ENCODE results near the gene AHI1. TPM values are rescaled to one million over a fixed set of nuclear protein-coding genes. Genes with fewer than 3 reads are reported as not detected.

Gene AHI1
- total RNA-seq, 1 experiment from 2014 or later, result 8.9 TPM

- ChIA-PET POLR2A (ENCODE audit: unreplicated experiment) (no interaction called here), CTCF (no interaction called here)
- Histone ChIP-seq H3F3A (ENCODE audit: low read length, unreplicated experiment) (no peaks in the 10 kb centered on the region), H4K20me1 (ENCODE audit: low read length) (no peaks in the 10 kb centered on the region), H3K4me2 (ENCODE audit: low read length) (no peak overlapping the region), H3K27me3 (ENCODE audit: low read length) (no peaks in the 10 kb centered on the region), H2AFZ (ENCODE audit: low read length) (no peak overlapping the region), H3K9ac (ENCODE audit: low read length) (no peak overlapping the region), H3K9me3 (ENCODE audit: low read length) (no peaks in the 10 kb centered on the region), H3K27ac (ENCODE audit: low read length) (no peak overlapping the region), H3K9me2 (replicated peaks; ENCODE audit: low read length) (no peaks in the 10 kb centered on the region), H3K79me2 (ENCODE audit: low read length) (no peaks in the 10 kb centered on the region), H3K4me3 (ENCODE audit: low read length) (no peak overlapping the region), H3K36me3 (ENCODE audit: low read depth, low read length) (no peaks in the 10 kb centered on the region), H3K4me1 (ENCODE audit: insufficient read depth, low read length) (no peaks in the 10 kb centered on the region)
- ATAC-seq, result no peak
- TF ChIP-seq, protein P1, sequence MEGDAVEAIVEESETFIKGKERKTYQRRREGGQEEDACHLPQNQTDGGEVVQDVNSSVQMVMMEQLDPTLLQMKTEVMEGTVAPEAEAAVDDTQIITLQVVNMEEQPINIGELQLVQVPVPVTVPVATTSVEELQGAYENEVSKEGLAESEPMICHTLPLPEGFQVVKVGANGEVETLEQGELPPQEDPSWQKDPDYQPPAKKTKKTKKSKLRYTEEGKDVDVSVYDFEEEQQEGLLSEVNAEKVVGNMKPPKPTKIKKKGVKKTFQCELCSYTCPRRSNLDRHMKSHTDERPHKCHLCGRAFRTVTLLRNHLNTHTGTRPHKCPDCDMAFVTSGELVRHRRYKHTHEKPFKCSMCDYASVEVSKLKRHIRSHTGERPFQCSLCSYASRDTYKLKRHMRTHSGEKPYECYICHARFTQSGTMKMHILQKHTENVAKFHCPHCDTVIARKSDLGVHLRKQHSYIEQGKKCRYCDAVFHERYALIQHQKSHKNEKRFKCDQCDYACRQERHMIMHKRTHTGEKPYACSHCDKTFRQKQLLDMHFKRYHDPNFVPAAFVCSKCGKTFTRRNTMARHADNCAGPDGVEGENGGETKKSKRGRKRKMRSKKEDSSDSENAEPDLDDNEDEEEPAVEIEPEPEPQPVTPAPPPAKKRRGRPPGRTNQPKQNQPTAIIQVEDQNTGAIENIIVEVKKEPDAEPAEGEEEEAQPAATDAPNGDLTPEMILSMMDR (conservative IDR thresholded peaks at IDR 0.05; ENCODE audit: low read depth, low read length), result no peak
- TF ChIP-seq EZH2 (IDR thresholded peaks at IDR 0.05; ENCODE audit: low read length, unreplicated experiment), result no peak
- TF ChIP-seq EZH2phosphoT487 (IDR thresholded peaks at IDR 0.05; ENCODE audit: borderline replicate concordance, low read length), result no peak
- intact Hi-C loops (cut with micrococcal nuclease), result no loop called here
- no peak for DNase-seq
- no TSS peak for BruUV-seq (replicated peaks)
Measured at GRCh38 chr6:135296715-135297114, 200.8 kb downstream of the AHI1 start.

- H2AFZ ChIP-seq (ENCODE audit: low read length), result no peak overlapping the region
- POLR2A ChIA-PET (ENCODE audit: unreplicated experiment), result no interaction called here
- no peaks in the 10 kb centered on the region for H4K20me1 ChIP-seq (ENCODE audit: low read length)
- no TSS peak for BruUV-seq (replicated peaks)
- H3K9me3 ChIP-seq (ENCODE audit: low read length), result no peaks in the 10 kb centered on the region
- H3K36me3 ChIP-seq (ENCODE audit: low read depth, low read length), result no peaks in the 10 kb centered on the region
- no peaks in the 10 kb centered on the region for H3K4me1 ChIP-seq (ENCODE audit: insufficient read depth, low read length)
- H3K27ac ChIP-seq (ENCODE audit: low read length), result no peak overlapping the region
- DNase-seq (no peak), ATAC-seq (no peak)
- no peaks in the 10 kb centered on the region for H3K79me2 ChIP-seq (ENCODE audit: low read length)
- no peak overlapping the region for H3K4me3 ChIP-seq (ENCODE audit: low read length)
- no peaks in the 10 kb centered on the region for H3F3A ChIP-seq (ENCODE audit: low read length, unreplicated experiment)
- intact Hi-C loops (cut with micrococcal nuclease), result no loop called here
- H3K27me3 ChIP-seq (ENCODE audit: low read length), result no peaks in the 10 kb centered on the region
- TF ChIP-seq EZH2phosphoT487 (IDR thresholded peaks at IDR 0.05; ENCODE audit: borderline replicate concordance, low read length) (no peak), EZH2 (IDR thresholded peaks at IDR 0.05; ENCODE audit: low read length, unreplicated experiment) (no peak)
- TF ChIP-seq, protein P1 (conservative IDR thresholded peaks at IDR 0.05; ENCODE audit: low read depth, low read length), result no peak
- H3K4me2 ChIP-seq (ENCODE audit: low read length), result no peak overlapping the region
- CTCF ChIA-PET, result no interaction called here
- no peaks in the 10 kb centered on the region for H3K9me2 ChIP-seq (replicated peaks; ENCODE audit: low read length)
- H3K9ac ChIP-seq (ENCODE audit: low read length), result no peak overlapping the region
Measured at GRCh38 chr6:135295085-135295484, 202.5 kb downstream of the AHI1 start.

DNA sequence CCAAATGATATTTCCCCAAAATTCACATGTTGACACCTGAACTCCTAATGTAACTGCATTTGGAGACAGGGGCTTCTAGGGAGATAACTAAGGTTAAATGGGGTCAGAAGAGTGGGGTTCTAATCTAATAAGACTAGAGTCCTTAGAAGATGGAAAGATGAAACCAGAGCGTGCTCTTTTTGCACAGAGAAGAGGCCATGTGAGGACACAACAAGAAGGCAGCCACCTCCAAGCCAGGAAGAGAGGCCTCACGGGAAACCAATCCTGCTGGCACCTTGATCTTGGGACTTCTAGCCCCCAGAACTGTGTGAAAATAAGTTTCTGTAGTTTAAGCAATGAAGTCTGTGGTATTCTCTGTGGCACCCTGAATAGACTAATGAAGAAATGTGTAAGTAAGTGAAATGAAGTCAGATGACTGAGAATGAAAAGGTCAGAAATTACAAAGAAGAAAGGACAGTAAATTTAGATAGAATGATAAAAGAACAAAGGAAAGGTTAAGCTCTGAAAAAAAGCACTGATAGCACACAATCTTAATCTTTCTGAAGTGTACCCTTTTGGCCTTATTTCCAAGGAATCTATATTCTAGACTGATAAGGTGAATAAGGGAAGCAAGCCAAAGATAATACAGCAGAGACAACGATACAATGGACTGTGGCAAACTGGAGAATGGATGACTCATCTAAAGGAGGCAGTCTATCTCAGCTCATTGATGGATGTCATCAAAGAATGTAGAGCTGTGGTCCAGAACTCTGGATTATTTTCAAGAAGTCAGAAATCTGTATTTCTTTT lies 206.1 kb downstream of the AHI1 start:
- Histone ChIP-seq H3K79me2 (ENCODE audit: low read length) (no peaks in the 10 kb centered on the region), H2AFZ (ENCODE audit: low read length) (no peak overlapping the region), H3K4me3 (ENCODE audit: low read length) (no peak overlapping the region), H3K4me2 (ENCODE audit: low read length) (no peak overlapping the region), H3F3A (ENCODE audit: low read length, unreplicated experiment) (no peaks in the 10 kb centered on the region), H3K4me1 (ENCODE audit: insufficient read depth, low read length) (no peaks in the 10 kb centered on the region), H3K27ac (ENCODE audit: low read length) (no peak overlapping the region), H3K27me3 (ENCODE audit: low read length) (no peaks in the 10 kb centered on the region), H3K9me3 (ENCODE audit: low read length) (no peaks in the 10 kb centered on the region), H3K9me2 (replicated peaks; ENCODE audit: low read length) (no peaks in the 10 kb centered on the region), H4K20me1 (ENCODE audit: low read length) (no peaks in the 10 kb centered on the region), H3K9ac (ENCODE audit: low read length) (no peak overlapping the region), H3K36me3 (ENCODE audit: low read depth, low read length) (no peaks in the 10 kb centered on the region)
- ATAC-seq (no peak), DNase-seq (no peak)
- intact Hi-C loops (cut with micrococcal nuclease), result no loop called here
- ChIA-PET CTCF (no interaction called here), POLR2A (ENCODE audit: unreplicated experiment) (no interaction called here)
- TF ChIP-seq, protein P1 (conservative IDR thresholded peaks at IDR 0.05; ENCODE audit: low read depth, low read length), result no peak
- TF ChIP-seq EZH2 (IDR thresholded peaks at IDR 0.05; ENCODE audit: low read length, unreplicated experiment) (no peak), EZH2phosphoT487 (IDR thresholded peaks at IDR 0.05; ENCODE audit: borderline replicate concordance, low read length) (no peak)
- BruUV-seq (replicated peaks), result no TSS peak

All from PC-3 (cell line).